Ureter (tissue), 1 donor: Measurements from ENCODE around the gene ADPGK. TPM values are rescaled to one million over a fixed set of nuclear protein-coding genes. Genes with fewer than 3 reads are reported as not detected.
"Not testable (repeated sequence)": the region's sequence is repeated elsewhere in the genome, so short reads cannot be mapped to it uniquely, and the experiment has no call there.

Experiments
- DNase-seq: peaks from one replicate; pipeline ENCODE4 v3.0.0-alpha.2; 2020; ENCODE audit warnings: low spot score
- total RNA-seq: library from RNA; stranded (reverse); gene quantifications from one replicate; pipeline ENCODE4 v1.2.4, GENCODE V29; 2023
- donor health status: DM: yes; HTN: yes; CAD: no.

The ADPGK gene
- total RNA-seq: 58.0 TPM

DNA sequence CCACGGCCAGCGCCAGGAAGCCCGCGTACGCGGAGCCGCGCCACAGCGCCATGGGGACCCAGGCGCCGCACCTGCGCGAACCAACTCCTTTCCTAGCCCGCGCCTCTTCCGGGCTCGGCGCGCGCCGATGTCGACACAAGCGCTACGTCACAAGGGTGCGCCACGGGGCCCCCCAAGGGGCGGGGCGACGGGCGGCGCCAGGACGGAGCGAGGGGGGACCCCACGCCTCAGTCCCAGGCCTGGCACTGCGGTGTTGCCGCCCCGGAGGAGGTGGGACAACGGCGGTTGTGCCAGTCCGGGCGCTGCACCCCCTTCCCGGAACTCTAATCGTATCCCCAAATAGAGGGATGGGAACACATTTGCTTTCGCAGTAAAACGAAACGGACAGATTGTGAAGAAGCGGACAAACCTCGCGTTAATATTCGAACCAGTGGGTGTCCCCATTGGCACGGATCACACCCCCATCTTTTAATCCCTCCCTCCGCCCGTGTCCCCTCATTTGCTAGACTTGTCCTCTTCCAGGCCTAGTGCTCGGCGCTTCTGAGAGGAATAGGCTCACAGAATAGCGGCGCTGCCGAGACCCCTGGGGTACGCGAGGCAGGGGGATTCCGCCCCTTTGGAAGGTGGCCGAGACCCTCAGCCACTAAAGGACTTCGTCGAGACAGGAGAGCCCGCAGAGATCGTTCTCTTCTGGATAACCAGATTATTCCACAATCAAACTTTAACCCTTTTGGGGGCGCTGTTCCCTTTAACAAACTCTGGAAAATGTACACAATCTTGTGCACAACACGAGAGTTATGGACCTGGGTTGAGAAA lies at the start of gene ADPGK:
Gene ADPGK (minus strand): TSS at position 119 of the 816 bp plus-strand sequence. CDS start 67 bp downstream, at position 52.
- DNase-seq: peak; percentile 93

DNA sequence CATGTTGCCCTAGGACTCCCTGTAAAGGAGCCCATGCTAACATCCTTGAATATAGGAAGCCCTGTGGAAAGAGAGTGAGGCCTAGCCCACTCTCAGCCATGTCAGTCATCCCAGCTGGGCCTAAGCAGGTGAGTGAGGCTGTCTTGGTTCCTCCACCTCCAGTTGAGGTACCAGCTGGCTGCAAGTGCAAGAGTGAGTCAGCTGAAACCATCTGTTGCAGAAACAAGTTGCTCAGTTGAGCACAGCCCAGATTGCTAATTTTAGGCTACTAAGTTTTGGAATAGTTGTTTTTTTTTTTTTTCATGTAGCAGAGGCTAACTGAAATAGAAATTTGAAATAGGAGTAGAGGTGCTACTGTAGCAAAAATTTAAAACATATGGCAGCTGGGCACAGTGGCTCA lies 43.7 kb upstream of the ADPGK start:
- no peak for DNase-seq

DNA sequence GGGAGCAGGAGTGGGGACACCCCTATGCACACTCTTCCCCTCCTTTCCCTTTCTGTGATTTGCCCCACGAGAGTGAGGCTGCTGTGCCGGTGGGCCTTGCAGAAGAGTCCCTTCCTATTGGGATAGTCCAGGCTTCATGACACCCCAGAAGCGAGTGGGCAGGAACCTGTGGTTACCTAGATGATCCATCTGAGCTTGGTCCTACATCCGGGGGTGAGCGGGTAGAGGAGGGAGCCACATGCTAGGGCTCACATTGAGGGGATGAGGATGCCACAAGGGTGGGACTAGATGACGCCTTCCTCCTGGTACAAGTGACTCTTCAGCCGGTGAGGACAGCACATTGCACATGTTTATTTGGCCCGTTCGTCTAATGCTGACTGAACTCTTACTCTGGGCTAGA lies 43.1 kb upstream of the ADPGK start:
- DNase-seq: no peak

DNA sequence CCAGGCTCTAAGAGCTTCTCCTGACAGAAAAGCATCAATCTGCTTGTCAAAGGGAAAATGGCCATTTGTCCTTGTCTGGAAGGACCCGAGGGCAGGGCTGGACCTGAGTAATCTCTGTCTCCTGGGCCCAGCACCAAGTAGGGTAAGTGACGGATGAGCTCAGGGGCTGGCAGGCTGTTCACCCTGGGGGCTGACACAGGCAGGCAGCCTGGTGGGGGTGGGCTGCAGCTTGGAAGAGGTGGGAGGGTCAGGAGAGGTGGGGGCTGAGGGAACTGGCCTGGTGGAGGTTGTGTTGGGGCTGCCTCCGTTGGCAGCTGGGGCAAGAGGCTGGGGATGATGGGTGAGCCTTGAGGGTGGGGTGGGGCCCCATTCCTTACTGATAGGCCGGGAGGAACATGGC lies 42.3 kb upstream of the ADPGK start:
- no peak for DNase-seq

DNA sequence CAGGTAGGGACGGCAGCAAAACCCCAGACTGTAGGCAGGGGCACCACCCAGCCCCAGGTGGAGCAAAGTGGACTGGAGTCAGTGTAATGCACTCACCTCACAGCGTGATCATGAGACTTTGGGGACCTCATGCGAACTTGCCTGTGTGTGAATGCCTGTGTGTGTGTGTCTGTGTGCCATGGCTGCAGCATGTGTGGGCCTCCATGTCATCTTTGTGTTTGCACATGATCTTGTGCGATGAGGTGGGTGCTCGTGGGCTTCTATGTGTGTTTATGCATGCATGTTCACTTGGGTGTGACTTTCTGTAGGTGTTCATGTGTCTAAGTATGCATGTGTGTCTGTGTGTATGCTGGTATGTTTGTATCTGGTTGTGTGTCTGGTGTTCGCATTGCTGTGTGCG lies 41.2 kb upstream of the ADPGK start:
- no peak for DNase-seq

DNA sequence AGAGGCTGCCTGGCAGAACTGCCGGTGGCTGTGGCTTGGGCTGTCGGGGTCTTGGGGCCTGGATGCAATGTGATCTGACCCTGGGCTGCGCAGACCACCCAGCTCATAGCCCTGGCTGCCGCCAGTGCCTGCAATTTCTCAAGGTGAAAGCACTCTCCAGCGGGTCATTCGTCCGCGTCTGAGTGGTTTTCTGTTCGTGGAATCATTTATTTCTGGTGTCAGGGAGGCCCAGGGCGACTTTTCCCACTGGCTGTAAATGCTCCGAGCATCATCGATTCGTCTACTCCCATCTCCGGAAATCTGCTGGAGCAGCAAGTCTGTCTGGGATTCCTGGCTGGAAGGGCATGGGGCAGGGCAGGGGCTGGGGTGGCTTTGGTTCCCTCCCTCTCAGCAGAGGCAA lies 40.6 kb upstream of the ADPGK start:
- DNase-seq: no peak

DNA sequence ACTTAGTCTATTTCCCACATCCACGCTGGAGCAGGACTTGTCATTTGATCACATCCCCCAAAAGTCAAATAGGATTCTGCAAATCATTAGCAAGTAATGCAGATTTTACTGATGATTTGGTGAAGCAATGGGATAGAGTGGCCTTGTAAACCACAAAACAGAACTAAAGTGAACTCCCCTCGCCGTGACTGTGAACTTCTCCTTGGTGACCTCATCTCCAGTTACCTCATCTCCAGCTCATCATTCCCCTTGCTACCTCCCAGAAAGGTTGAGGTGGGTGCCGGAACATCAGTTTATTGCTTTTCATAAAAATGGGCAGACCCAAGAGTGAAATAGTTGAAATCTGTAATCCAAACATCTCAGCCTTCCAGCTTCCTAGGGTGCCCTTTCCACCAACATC lies 36.7 kb upstream of the ADPGK start:
- no peak for DNase-seq

DNA sequence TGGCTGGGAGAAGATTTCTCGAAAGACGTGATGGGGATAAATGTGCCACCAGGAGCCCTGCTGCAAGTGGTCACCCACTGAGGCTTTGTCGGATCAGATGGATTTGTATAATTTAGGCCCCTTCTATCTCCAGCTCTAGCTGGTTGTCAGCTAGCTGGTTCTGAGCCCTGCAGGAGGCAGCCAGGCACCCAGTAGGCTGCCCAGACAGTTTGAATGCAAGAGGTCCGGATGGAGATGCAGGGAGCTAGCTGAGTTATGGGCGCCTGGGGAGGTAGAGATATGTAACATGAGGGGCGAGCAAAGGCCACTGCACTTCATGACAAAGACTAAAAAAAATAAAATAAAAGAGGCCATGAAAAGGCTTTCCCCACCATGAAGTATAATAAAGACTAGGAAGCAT lies 35.1 kb upstream of the ADPGK start:
- DNase-seq: no peak

DNA sequence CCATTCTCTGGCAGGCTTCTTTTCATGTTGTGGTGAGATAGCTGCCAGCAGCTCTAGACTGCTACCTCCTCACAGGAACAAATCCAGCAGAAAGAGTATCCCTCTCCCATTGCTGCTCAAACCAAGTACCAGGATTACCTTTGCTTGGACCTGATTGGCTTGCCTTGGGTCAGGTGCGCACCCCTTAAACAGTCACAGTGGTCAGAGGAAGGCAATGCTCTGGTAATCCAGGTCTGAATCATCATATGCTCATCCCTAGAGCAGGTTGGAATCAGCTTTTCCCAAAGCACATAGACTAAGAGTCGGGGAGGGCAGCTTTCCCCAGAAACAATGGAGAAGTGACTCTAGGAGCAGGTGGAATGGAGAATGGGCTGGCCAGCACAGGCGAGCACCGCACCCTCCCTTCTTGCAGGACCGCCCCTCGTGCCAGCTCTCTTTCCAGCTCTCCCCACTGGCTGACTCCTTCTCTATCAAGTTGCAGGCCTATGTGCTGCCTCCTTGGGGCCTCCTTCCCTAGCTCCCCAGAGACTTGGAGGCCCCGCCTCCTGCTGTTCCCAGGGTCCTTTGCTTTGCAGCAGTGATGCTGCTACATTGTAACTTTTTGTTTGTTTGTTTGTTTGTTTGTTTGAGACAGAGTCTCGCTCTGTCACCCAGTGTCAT lies 29.9 kb upstream of the ADPGK start:
- DNase-seq: no peak

DNA sequence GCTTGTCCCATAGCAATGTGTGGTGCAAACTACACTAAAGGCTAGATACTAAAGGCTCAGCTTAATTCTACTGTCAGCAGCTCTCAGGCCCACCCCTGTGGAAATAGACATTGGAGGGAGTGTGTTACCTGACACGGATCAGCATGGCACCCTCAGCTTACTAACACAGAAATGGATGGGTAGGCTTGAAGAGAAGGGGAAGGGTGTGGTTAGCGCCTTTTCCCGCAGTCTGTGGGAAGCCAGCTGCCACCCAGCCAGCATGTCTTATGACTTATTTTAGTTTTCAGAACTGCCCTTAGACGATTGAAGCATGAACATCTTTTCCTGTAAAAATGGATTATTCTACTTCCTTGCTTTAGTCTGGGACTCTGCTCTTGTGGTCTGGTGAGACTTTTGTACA lies 25.8 kb upstream of the ADPGK start:
- no peak for DNase-seq

DNA sequence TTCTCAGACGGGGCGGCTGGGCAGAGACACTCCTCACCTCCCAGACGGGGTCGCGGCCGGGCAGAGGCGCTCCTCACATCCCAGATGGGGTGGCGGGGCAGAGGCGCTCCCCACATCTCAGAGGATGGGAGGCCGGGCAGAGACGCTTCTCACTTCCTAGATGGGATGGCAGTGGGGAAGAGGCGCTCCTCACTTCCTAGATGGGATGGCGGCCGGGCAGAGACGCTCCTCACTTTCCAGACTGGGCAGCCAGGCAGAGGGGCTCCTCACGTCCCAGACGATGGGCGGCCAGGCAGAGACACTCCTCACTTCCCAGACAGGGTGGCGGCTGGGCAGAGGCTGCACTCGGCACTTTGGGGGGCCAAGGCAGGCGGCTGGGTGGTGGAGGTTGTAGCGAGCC lies 23.8 kb upstream of the ADPGK start:
- DNase-seq: not testable (repeated sequence)

DNA sequence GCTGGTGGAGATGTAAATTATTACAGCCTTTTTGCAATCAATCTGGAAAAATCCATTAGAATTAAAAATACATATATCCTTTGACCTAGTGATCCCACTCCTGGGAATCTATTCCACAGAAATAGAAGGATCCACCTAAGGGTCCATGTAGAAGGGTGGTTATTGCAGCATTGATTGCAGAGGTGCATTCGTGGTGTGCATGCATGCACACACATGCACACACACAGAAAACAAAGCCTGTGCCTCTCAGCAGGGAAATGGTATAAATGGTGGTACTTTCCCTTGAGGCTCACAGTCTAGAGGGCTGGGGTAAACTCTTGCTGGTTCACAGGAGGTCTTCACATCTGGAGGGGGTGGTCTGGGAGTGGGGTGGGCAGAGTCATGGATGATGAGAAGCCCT lies 19.4 kb upstream of the ADPGK start:
- no peak for DNase-seq

DNA sequence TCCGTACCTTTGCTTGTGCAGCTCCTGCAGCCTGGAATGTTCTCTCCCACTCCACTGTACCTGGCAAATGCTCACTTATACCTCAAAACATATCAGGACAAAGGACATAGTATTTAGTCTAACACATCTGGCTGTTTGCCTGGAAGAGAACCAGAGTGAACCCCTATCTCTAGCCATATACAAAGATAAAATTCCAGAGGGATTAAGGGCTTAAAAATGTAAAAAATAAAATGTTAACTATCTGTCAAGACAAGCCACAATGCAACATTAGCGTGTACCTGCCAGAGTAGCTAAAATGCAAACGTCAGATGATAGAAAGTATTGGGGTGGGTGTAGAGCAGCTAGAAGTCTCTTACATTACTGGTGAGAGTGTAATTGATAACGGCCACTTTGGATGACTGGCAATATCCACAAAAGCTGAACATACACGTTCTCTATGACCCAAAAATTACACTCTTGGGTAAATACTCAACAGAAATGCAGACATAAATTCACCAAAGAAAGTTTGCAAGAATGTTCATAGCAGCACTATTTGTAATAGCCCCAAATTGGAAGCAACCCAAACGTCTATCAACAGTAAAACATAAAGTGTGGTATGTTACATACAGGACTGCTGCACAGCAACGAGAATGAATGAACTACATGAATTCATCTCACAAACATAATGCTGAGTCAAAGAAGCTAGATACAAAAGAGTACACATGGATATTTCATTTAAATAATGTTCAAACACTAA lies 18.2 kb upstream of the ADPGK start:
- DNase-seq: no peak

DNA sequence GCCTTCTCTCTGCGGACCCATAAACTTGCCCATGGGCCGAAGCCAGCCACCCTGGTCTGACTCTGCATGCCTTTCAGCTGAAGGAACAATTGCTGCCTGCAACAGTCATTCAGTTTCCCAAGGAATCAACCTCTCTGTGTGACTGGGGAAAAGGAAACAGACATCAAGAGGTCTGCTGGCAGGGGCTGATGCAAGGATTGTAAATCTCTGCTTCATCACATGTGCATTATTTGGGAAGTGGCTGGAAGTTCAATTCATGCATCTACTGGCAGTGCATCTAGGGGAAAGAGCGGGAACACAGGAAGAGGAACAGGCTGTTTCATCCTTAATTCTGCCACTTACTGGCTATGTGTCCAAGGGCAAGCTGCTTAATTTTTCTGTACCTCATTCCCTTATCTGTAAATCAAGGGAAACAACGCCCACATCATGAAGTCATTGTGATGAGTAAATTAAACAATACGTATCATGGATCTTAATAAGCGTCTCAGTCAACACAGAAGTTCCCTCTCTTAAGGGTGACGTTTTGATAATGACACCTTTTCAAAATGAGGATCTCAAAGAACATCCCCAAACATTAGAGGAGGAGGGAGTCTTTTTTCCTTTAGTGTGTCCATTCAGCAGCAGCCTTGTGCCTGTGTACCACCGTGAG lies 17.4 kb upstream of the ADPGK start:
- DNase-seq: no peak

DNA sequence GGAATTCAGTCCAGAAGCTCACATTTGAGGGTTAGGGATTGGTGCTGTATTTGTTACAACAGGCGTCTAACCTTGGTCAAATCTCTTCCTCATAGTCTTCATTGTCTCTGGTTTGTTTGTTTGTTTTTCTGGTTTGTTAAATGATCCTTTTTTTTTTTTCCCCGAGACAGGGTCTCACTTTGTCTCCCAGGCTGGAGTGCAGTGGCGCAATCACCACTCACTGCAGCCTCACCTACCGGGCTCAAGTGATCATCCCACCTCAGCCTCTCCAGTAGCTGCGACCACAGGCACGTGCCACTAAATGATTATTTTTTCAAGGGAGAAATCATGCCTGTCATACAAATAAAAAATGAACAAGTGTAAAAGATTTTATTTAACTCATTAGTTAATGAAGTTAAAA lies 14.3 kb upstream of the ADPGK start:
- no peak for DNase-seq

DNA sequence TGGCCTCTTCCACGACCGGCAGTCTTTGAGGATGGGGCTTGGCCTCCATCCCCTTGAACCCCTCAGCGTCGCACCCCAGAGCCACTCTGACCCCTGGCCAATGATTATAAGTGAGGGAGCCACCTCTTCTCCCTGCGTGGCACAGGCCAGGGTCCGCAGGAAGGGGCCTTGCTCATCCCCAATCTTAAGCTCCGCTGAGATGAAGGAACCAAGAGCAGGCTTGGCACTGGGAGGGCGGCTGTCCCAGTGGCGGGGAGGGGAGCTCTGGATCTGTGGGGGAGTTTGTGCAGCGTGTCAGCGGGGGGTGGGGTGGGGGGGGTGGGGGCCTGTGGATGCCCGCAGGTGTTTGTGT lies 13.8 kb upstream of the ADPGK start:
- no peak for DNase-seq

DNA sequence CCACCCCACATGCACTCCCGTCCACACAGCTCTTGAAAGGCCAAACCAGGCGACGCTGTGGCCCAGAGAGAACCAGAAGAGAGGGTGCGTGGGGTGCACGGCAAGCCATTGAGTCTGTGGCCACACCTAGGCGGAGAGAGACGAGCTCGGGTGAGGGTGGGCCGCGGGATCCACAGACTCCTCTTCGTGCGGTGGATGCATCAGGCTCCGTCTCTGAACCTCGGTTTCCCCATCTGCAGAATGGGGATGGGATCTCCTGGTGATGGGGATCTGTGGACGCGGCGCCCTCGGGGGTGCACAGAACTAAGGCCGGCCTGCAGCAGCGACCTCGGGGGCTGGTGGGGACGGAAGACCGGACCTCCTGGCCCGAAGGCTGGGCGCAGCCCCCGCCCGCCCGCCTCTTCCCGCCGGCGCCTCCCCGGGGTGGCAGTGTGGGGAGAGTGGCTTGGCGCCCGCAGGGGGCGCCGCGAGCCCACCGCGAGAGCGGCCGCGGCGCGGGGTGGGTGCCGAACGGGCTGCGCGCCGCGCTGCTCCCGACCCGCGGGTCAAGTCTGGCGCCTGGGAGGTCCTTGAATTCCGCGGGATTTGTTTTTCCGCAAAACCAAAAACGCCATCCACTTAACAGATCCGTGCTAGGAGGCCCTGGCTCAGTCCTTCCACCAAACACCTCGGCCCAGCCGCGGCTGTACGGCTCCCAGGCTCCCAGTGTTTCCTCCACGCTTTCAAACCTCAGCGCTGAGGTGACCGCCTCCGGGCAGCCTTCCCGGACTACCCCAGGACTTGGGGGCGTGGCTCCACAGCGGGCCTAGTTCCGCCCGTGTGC lies 13.2 kb upstream of the ADPGK start:
- DNase-seq: no peak

DNA sequence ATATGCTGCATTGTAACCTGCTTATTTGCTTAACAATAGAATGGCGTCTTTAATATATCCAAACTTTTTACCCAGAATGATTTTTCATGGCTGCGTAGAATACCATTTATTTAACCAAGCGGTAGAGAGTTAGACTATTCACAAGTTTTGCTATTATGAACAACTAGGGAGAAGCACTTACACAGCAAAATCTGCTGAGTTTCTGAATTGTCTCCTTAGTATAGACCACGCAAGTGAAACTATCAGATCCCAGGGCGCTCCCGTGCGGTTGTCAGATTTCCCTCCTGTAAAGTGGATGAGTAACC lies 12.6 kb upstream of the ADPGK start:
- no peak for DNase-seq

DNA sequence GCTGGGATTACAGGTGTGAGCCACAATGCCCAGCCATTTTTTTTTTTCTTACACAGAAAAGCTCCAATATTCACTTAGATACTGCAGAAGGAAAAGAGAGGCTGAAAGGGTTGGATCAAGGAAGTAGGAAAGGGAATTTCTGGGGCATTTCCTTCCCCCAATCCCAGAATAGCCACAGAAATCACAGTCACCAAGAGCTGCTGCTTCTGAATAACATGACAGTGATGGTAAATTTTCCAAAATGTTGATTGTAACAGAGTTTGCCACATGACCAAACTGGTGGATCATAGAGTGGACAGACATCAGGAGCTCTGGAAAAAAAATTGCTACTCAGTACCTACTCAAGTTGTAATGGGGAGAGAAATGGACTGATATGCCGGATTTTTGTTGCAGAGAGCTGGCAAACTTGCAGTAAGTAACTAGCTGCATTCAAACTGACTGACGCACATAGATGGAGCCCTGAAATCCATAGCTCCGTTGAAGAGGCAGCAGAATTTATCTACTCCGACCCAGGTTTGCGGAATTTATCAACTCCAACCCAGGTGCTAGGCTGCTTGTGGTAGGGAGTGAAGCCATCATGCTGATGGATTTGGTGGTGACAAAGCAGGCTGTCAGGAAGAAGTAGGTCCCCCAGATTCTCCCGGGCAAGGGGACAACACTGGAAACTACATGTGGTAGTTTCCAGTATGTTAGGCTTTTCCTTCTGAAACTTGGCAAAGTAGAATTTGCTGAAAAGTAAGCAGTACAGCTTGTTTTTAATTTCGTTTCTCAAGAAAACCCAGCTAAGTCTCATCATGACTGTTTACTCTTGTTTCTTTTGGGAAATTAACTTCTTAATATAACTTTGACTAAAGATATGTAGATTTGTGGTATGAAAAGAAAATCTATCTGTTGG lies 10.5 kb upstream of the ADPGK start:
- no peak for DNase-seq

DNA sequence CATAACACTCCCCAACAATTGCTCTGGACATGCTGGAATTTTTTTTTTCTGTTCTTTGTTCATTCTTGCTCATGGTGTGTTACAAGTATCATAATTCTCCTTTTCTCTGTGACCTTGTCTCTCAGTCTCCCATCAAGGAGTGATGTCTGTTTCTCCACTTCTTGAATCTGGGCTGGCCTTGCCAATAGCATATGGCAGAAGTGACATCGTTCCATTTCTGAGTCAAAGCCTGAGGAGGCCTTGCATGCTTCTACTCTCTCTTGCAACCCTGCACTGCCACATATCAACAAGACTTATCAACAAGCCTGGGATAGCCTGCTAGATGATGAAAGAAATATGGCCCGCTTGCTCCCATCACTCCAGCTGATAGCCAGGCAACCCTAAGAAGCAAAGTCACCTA lies 8.9 kb upstream of the ADPGK start:
- DNase-seq: no peak
